ENCODE measurements around the gene SLIT1.
A peak's percentile ranks its signal among the peaks of the same experiment; 100 is the strongest.

GRCh38 chr10:97072851-97073665 lies 112.7 kb downstream of the SLIT1 start:
- no peak for TF ChIP-seq POLR2A (IDR thresholded peaks at IDR 0.05)
- TF ChIP-seq, protein P1, sequence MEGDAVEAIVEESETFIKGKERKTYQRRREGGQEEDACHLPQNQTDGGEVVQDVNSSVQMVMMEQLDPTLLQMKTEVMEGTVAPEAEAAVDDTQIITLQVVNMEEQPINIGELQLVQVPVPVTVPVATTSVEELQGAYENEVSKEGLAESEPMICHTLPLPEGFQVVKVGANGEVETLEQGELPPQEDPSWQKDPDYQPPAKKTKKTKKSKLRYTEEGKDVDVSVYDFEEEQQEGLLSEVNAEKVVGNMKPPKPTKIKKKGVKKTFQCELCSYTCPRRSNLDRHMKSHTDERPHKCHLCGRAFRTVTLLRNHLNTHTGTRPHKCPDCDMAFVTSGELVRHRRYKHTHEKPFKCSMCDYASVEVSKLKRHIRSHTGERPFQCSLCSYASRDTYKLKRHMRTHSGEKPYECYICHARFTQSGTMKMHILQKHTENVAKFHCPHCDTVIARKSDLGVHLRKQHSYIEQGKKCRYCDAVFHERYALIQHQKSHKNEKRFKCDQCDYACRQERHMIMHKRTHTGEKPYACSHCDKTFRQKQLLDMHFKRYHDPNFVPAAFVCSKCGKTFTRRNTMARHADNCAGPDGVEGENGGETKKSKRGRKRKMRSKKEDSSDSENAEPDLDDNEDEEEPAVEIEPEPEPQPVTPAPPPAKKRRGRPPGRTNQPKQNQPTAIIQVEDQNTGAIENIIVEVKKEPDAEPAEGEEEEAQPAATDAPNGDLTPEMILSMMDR (IDR thresholded peaks at IDR 0.05), result peak; percentile 65 to 96 (median 78)

Measured in thyroid gland (tissue), 4 donors.